LNCaP clone FGC (cell line): ENCODE measurements around the gene GPANK1.

Experiments used
- DNase-seq: peaks from one replicate; pipeline ENCODE4 v3.0.0-alpha.2; 2011; ENCODE audit warnings: low read depth
- H3K4me3 ChIP-seq: 2 replicates; pipeline ENCODE4 v1.5.1; 2011; ENCODE audit warnings: mild to moderate bottlenecking, low read depth, low read length, control low read depth
- TF ChIP-seq, protein P1 (sequence below): IDR thresholded peaks from 2 replicates; pipeline ENCODE4 v1.5.1; 2012; ENCODE audit warnings: mild to moderate bottlenecking; ENCODE audit not compliant: control insufficient read depth, insufficient read depth; ENCODE audit errors: extremely low read depth

The GPANK1 gene

DNA sequence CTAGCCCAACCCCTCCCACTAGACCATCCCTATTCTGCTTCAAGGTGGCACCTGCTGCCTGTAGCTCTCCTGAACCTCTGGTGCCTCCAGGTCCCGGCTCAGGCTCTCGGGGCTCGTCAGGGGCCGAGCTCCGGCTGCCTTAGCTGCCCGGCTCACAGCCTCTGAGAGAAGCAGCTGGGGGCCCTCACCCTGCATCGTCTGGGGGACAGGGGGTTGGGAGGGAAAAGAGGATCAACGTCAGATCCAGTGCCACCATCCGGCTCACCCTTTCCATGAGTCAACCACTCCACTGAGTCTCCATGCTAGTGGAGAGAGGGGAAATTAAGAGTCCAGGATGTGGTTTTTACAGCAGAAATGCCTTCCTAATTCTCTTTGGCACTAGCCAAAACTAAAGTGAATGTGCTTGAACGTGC lies 25.3 kb downstream of the GPANK1 start:
- TF ChIP-seq, protein P1, sequence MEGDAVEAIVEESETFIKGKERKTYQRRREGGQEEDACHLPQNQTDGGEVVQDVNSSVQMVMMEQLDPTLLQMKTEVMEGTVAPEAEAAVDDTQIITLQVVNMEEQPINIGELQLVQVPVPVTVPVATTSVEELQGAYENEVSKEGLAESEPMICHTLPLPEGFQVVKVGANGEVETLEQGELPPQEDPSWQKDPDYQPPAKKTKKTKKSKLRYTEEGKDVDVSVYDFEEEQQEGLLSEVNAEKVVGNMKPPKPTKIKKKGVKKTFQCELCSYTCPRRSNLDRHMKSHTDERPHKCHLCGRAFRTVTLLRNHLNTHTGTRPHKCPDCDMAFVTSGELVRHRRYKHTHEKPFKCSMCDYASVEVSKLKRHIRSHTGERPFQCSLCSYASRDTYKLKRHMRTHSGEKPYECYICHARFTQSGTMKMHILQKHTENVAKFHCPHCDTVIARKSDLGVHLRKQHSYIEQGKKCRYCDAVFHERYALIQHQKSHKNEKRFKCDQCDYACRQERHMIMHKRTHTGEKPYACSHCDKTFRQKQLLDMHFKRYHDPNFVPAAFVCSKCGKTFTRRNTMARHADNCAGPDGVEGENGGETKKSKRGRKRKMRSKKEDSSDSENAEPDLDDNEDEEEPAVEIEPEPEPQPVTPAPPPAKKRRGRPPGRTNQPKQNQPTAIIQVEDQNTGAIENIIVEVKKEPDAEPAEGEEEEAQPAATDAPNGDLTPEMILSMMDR: no peak
- no peak for DNase-seq

DNA sequence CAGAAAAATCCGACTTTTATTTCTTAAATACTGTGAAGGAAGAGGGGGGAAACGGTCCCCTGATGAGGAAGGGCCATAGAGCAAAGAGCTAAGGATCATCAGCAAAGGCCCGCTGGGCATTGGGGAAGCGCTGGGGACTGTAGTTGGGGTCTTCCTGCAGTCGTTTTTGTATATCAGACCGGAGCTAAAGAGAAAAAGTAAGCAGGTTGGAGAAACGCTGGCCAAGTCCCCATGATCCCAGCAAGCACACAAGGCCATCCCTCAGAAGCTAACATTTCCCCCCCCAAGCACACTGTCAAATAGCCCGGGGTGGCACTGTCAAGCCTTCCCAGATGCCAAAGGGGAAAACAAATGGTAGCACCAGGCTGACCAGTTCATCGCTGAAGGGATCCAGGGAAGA lies 25.8 kb downstream of the GPANK1 start:
- H3K4me3 ChIP-seq: no peak overlapping the region
- DNase-seq: no peak
- TF ChIP-seq, protein P1: no peak

More for the DNA sequence above, 25.3 kb downstream of the GPANK1 start:
- H3K4me3 ChIP-seq: no peak overlapping the region

DNA sequence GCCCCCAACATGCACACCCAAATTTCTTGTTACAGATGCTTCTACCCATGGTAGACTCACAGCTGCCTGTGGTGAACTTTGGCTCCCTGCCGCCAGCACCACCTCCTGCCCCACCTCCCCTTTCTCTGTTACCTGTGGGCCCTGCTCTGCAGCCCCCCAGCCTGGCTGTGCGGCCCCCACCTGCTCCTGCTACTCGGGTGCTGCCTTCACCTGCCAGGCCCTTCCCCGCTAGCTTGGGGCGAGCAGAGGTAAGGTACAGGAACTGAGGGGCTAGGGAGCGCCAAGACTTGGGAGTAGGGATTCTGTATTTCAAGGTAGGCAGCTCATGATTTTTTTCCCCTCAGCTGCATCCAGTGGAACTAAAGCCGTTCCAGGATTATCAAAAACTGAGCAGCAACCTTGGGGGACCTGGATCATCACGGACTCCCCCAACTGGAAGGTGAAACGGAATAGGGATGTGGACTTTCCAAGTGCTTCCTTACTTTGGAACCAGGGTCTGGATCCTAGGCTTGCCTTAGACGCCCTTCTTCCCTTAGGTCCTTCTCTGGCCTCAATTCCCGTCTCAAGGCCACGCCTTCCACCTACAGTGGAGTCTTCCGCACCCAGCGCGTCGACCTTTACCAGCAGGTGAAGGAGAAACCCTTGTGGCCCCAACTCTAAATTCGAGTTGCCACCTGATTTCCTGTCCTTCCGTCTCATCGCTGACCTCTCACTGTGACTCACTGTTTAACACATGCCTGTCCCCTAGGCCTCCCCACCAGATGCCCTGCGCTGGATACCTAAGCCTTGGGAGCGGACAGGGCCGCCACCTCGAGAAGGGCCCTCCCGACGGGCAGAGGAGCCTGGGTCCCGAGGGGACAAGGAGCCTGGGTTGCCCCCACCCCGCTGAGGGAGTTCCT lies 27.9 kb downstream of the GPANK1 start:
- TF ChIP-seq, protein P1: no peak
- no peak overlapping the region for H3K4me3 ChIP-seq
- no peak for DNase-seq

DNA sequence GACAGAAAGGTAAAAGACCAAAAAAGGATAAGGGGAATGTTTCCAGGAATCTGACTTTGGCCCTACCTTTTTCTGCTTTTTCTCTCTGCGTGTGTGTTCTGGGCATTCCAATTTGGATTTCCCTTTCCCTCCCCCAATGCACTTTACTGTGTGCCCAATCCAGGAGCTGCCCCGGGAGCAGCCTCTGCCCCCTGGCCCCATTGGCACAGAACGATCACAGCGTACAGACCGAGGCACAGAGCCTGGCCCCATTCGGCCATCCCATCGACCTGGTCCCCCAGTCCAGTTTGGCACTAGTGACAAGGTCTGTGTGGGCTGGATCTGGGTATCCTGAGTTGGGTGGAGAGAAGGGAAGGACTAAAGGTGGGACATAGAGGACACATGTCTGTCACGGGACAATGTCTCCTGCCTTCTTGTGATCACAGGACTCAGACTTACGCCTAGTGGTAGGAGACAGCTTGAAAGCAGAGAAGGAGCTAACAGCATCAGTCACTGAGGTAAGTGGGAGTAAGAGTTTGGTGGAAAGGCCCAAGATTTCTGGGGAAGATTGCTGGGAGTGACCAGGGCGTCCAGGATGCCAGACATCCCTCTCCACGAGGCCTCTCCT lies 29.7 kb downstream of the GPANK1 start:
- H3K4me3 ChIP-seq: no peak overlapping the region
- no peak for DNase-seq
- TF ChIP-seq, protein P1: no peak

DNA sequence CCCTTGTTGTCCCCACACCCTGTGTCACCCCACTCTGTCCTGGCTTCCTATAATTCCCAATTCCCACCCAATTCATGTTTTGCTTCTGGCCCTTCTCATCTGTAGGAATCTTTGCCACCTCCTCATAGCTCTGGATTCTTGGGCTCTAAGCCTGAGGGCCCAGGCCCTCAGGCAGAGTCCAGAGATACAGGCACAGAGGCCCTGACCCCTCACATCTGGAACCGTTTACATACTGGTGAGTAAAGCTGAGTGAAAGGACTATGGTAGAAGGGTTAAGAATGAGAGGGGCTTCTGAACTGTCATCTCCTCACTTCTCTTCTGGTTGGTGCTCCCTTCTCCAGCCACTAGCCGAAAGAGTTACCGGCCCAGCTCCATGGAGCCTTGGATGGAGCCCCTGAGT lies 30.7 kb downstream of the GPANK1 start:
- no peak for DNase-seq
- no peak overlapping the region for H3K4me3 ChIP-seq
- TF ChIP-seq, protein P1: no peak

DNA sequence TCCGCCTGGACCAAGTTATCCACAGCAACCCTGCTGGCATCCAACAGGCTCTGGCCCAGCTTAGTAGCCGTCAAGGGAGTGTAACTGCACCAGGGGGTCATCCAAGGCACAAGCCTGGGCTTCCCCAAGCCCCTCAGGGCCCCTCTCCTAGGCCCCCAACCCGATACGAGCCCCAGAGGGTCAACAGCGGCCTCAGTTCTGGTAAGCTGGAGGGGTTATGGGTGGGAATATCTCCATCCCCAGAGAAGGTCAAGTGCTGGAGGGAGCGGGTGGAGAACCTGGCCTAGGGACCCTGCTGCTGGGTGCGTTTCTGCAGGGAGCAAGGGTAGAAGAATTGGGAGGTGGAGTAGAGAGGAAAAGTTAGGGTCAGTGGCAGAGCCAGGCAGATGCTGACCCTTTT lies 31.4 kb downstream of the GPANK1 start:
- DNase-seq: no peak
- TF ChIP-seq, protein P1: no peak
- H3K4me3 ChIP-seq: no peak overlapping the region
